SHP77 (cell line): ENCODE results near the gene SCAMP5.

Source experiments
- DNase-seq, 2 experiments: peaks; one replicate each; lab custom pipeline; 2025; lab: John Stamatoyannopoulos, UW

SCAMP5 gene

GRCh38 chr15:74995182-74995778, at the start of gene SCAMP5:
TSS of gene SCAMP5 (plus strand) at chr15:74995563. CDS start at chr15:75011840, 16,277 bp downstream.
- DNase-seq: peak; percentile 92 to 98

- DNase-seq: peak; percentile 26 to 67
Observed at GRCh38 chr15:74950078-74950908, 45.1 kb upstream of the SCAMP5 start.

GRCh38 chr15:74951006-74951405, 44.4 kb upstream of the SCAMP5 start:
- DNase-seq: no peak

GRCh38 chr15:74954515-74954914, 40.8 kb upstream of the SCAMP5 start:
- DNase-seq: no peak

- no peak for DNase-seq
Observed at GRCh38 chr15:74955017-74955416, 40.3 kb upstream of the SCAMP5 start.

DNA sequence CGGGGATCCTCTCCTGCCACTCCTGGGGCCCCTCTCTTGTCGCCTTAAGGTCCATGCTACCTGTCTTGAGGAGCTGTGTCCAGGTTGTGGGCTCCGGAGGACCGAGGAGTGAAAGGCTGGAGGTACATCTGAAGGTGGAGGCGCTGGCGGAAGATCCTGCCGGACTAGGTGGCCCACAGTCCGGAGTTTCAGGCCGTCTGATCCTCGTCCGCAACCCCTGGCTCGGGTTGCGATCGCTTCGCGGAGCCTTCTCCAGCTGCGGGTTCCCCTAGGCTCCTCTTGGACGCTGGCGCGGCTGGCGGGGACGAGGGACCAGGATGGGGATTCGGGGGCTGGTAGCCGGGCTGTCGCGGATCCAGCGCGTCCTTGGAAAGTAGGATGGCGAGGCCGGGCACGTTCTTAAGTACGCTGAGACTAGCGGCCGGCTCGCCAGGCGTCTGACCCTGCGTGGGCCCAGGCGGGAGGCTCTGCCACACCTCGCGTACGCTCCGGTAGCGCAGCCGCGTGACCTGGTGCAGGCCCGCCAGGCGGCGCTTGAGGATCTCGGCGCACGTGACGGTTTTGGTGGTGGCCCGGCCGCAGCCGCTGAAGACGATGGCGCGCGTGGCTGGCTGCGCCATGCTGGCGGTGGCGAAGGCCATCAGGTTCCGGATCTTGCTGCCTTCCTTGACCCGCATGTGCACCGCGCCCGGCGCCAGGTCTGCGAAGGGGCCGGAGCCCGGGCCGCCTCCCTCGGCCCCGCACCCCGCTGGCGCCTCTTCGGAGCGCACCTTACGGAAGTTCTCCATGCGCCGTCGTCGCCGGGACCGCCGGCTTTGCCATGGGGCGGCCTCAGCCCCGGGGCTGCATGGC, 39.3 kb upstream of the SCAMP5 start:
- peak in 1 of 2 experiments; percentile 75 for DNase-seq

DNA sequence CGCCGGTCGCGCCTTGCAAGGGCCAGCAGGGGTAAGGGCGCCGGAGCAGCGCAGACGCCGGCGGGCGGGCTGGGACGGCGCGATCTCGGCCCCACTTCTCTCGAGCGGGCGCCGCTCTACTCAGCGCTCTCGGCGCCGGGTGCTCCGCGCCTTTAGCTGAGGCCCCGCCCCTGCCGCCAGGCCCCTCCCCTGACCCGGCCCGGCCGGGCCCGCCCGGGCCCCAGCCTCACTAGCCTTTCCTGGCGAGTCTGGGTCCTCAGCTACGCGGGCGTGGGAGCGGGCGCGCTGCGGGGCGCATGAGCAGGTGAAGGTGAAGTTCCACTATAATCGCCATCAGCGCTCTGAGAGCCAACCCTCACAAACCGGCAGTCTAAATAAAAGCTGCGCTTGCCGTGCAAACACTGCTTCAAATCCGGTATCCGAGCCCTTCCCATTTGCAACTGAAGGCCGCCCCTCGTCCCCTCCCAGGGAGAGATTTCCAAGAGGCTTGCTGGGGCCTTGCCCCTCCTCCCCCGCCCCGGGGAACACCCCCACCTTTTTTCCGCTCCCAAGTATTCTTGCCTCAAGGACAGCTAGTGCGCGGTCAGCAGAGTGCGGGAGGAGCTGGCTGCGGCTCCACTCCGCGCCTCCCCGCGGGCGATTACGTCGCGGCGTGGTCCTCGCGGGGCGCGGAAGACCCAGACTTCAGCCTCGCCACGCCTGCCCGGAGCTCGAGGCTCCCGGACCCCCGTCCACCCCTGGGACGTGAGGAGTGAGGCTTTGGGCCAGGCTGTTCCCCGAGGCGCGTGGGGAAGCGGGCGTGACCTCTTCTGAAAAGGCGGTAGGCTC, 38.5 kb upstream of the SCAMP5 start, which contains the start of gene RPP25:
TSS of gene RPP25 (minus strand) at position 125 of the 828 bp plus-strand sequence. CDS start 189 bp downstream, outside the sequence.
- peak; percentile 64 to 74 for DNase-seq

GRCh38 chr15:74957476-74958035, 37.8 kb upstream of the SCAMP5 start:
- no peak for DNase-seq

- no peak for DNase-seq
Observed at GRCh38 chr15:74958320-74958907, 36.9 kb upstream of the SCAMP5 start.

DNA sequence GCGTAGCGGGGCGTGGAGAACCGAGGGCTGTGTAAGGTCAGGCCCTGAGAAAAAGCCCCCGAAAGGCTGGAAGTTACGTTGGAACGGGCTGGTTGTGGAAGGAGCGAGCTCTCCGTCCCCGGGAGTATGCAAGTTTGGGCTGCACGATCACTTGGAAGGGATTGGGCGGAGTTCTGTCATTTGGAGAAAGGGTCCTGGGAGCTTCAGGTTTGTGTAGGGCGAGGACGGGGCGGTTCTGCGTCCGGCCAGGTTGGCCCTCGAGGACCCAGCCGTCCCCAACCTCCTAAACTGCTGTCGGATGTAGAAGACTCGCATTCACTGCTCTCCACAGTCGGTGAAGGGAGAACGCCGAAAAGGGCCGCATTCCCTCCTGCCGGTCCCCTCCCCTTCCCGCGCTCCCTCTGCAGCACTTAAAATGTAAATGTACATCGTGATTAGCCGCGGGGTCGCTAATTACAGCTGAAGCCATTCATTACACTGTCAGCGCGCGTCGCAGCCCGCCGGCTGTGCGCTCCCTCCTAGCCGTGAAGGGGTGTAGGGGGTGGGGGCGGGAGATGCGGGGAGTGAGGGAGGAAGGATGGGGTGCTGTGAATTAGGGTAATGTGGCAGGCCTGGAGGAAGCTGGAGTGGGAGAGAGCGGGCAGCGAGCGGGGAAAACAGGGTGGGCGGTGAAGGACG, 36.3 kb upstream of the SCAMP5 start:
- DNase-seq: no peak

GRCh38 chr15:74959586-74959939, 35.8 kb upstream of the SCAMP5 start:
- no peak for DNase-seq

DNA sequence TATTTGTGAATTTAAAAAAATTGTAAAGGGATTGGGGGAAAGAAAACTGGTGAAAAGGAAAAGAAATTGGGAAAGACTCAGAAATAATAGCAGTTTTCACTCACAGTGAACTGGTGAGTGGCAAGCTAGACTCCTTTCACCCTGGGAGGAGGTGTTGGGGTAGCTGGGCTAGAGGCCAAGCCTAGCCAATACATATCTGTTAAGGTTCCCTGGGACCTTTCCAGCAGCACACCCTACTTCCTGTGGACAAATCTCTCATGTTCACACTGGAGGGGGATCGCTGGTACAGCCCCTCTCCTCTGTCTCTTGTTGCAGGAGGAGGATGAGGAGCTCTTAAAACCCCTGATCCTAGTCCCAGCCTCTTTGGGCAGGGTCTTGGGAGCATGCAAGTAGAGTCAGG, 35.1 kb upstream of the SCAMP5 start:
- no peak for DNase-seq

DNA sequence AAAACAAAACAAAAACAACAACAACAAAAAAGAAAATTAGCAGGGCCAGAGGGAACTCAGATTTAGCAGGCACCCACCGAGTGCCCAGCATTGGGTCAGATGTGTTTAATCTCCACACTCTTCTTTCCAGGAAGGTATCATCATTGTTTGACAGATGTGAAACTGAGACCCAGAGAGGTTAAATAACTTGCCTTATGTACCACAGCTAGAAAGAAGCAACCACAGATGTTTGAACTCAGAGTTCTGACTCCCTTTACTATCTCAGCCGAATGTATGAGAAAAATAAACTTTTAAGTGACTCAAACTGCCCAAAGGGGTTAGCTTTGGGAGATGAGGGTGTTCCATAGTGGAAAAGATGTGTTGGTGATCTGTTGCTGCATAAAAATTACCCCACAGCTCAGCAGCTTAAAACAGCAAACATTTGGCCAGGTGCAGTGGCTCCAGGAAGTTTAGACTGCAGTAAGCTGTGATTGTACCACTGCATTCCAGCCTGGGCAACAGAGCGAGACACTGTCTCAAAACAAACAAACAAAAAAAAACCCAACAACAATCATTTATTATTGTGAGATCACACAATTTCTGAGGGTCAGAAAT, 34.3 kb upstream of the SCAMP5 start:
- DNase-seq: no peak

GRCh38 chr15:74961616-74962015, 33.7 kb upstream of the SCAMP5 start:
- DNase-seq: no peak

DNA sequence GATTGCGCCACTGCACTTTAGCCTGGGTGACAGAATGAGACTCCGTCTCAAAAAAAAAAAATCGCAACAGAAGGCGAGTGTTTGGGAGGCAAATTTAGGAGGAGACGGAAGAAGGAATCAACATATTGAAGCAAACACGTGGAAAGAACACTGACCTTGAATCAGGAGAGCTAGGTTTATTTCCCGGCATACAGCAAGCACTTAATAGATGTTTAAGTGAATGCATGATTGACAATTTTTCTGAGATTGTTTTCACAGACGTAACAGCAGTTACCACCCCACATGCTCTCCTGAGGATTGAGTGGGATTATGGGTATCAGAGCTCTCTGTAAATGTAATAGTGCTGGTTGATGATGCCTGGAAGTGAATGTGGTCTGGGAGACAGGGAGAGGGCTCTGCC, 33.1 kb upstream of the SCAMP5 start:
- no peak for DNase-seq

- DNase-seq: no peak
Observed at GRCh38 chr15:74962671-74963070, 32.7 kb upstream of the SCAMP5 start.

GRCh38 chr15:74963213-74963612, 32.1 kb upstream of the SCAMP5 start:
- DNase-seq: no peak

GRCh38 chr15:74964794-74965193, 30.6 kb upstream of the SCAMP5 start:
- DNase-seq: no peak

DNA sequence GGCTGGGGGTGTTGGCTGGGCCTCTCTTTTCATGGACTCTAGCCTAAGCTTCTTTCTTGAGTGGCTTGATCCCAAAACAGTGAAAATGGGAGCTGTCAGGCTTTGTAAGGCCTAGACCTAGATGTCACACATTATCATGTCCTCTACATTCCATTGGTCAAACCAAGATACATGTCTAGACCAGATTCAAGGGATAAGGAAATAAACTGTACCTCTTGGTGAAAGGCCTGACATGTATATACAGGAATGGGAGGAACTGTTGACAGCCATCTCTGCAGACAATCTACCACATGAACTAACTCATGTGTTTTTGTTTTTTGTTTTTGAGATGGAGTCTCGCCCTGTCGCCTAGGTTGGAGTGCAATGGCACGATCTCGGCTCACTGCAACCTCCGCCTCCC, 27.7 kb upstream of the SCAMP5 start:
- no peak for DNase-seq

- DNase-seq: no peak
Observed at GRCh38 chr15:74976159-74976558, 19.2 kb upstream of the SCAMP5 start.
